ENCODE results near the gene PIERCE2. TPM values are rescaled to one million over a fixed set of nuclear protein-coding genes. Genes with fewer than 3 reads are reported as not detected.
"Not testable (repeated sequence)": the region's sequence is repeated elsewhere in the genome, so short reads cannot be mapped to it uniquely, and the experiment has no call there.

The PIERCE2 gene
- total RNA-seq, 1 experiment from 2014 or later = 3.5 TPM

DNA sequence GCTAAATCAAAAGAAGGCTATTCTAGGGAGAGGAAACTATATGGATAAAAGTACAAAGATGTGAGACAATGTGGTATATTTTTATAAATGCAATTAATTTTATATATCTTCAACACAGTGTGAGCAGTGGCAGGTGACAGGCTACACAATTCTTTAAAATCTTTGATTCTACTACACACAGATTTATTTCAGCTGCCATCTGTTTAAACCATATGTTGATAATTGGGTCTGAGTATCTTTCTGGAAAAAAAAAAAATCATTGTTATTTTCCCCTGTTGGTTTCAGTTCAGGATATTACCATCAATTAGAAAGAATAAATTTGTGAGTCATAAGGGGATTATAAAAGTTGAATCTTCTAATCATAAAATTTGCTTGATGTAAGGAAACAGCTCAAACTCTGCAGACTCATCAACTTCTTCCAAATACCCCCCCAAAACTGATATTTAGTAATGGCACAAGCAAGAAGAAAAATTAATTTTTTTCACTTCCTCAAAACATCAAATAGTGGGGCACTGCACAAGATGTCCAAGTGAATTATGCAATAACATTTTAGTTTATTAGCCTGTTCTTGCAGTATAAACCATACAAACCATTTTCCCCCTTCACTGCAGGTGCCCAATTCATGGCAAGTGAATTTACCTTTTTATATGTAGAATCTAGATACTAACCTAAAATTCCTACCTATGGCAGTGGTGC lies 12.0 kb downstream of the PIERCE2 start:
- intact Hi-C loops (cut with micrococcal nuclease) = no loop called here
- no peak for DNase-seq (ENCODE audit: unreplicated experiment)
- CTCF ChIA-PET = interaction anchor here (1.8 to 3.7 kb wide), 2 partner anchors 15 to 20 kb away, joined by 9 to 22 read pairs; no protein-coding TSS in a partner anchor
- no peaks in the 10 kb centered on the region for H3K4me1 Mint-ChIP-seq (ENCODE audit: insufficient read depth, unreplicated experiment)
- H3K9me3 Mint-ChIP-seq (ENCODE audit: unreplicated experiment) = no peaks in the 10 kb centered on the region
- no peaks in the 10 kb centered on the region for H3K27me3 Mint-ChIP-seq (ENCODE audit: insufficient read depth, unreplicated experiment)
- H3K4me3 Mint-ChIP-seq (ENCODE audit: unreplicated experiment) = no peak overlapping the region
- H3K36me3 Mint-ChIP-seq (ENCODE audit: insufficient read depth, unreplicated experiment) = no peaks in the 10 kb centered on the region
- TF ChIP-seq, protein P1, sequence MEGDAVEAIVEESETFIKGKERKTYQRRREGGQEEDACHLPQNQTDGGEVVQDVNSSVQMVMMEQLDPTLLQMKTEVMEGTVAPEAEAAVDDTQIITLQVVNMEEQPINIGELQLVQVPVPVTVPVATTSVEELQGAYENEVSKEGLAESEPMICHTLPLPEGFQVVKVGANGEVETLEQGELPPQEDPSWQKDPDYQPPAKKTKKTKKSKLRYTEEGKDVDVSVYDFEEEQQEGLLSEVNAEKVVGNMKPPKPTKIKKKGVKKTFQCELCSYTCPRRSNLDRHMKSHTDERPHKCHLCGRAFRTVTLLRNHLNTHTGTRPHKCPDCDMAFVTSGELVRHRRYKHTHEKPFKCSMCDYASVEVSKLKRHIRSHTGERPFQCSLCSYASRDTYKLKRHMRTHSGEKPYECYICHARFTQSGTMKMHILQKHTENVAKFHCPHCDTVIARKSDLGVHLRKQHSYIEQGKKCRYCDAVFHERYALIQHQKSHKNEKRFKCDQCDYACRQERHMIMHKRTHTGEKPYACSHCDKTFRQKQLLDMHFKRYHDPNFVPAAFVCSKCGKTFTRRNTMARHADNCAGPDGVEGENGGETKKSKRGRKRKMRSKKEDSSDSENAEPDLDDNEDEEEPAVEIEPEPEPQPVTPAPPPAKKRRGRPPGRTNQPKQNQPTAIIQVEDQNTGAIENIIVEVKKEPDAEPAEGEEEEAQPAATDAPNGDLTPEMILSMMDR (IDR thresholded peaks at IDR 0.05; ENCODE audit: unreplicated experiment) = no peak
- POLR2A ChIA-PET = interaction anchor here (0.7 kb wide), 1 partner anchor 12 kb away, joined by 3 read pairs; the partner anchor contains the start of gene PIERCE2
- no peak overlapping the region for H3K27ac Mint-ChIP-seq (ENCODE audit: low read depth, unreplicated experiment)
- BruUV-seq (replicated peaks) = no TSS peak

DNA sequence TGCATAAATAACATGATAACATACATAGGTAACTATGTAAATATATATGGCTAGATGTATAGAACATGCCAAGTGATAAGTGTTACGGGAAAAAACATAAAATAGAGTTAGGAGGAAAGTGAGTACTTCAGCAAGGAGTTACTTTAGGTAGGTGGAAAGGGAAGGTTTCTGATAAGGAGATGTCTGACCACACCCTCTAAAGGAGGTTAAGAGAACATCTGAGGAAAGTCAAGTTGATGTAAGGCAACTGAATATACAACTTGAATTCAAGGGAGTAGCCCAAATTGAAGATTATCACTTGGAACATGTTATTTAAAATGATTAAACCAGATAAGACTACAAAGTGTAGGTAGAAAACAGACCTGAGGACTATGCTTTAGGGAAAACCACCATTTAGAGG lies 13.8 kb downstream of the PIERCE2 start:
- Mint-ChIP-seq H3K27ac (ENCODE audit: low read depth, unreplicated experiment) (peak overlapping the region; percentile 72), H3K4me3 (ENCODE audit: unreplicated experiment) (no peak overlapping the region), H3K36me3 (ENCODE audit: insufficient read depth, unreplicated experiment) (no peaks in the 10 kb centered on the region), H3K4me1 (ENCODE audit: insufficient read depth, unreplicated experiment) (no peaks in the 10 kb centered on the region), H3K27me3 (ENCODE audit: insufficient read depth, unreplicated experiment) (no peaks in the 10 kb centered on the region), H3K9me3 (ENCODE audit: unreplicated experiment) (no peaks in the 10 kb centered on the region)
- ChIA-PET POLR2A (no interaction called here), CTCF (interaction anchor here (1.0 to 3.7 kb wide), 2 partner anchors 13 to 18 kb away, joined by 10 to 22 read pairs; no protein-coding TSS in a partner anchor)
- intact Hi-C loops (cut with micrococcal nuclease) = no loop called here
- DNase-seq (ENCODE audit: unreplicated experiment) = no peak
- no TSS peak for BruUV-seq (replicated peaks)
- TF ChIP-seq, protein P1 (IDR thresholded peaks at IDR 0.05; ENCODE audit: unreplicated experiment) = no peak

DNA sequence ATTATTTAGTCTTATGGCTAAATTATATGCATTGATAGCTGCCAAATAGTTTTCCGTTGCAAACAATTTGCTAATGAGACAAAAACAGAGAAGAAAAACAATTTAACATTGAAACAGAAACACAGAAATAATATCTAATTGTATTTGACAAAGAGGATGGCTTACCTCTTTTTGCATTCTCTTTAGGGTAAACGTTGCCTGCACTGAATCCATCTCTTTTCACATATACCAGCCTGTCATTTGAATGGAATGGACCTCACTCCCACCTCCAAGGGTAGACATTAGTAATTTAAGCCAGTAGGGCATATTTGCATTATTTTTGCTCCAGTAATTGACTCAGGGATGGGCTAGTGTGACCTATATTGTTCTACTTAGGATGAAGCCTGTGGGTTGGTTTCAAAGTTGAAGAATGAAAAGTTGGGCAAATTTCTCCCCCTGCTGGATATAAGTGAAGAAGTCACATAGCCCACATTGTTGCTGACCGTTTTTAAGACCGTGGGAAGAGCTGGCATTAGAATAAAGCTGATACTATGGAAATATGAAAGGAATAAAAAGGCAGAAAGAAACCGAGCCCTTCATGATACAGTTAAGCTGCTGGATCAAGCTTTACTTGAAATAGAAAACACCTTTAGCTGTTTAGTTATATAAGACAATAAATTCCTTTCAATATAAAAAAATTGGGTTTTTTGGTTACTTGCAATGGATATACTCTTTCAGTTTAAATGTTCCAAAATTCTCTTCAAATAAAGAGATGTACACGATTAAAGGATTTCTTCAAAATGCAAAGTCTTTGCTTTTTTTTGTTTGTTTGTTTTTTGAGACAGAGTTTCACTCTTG lies 26.9 kb downstream of the PIERCE2 start:
- BruUV-seq (replicated peaks) = no TSS peak
- TF ChIP-seq, protein P1 (IDR thresholded peaks at IDR 0.05; ENCODE audit: unreplicated experiment) = peak; percentile 64
- Mint-ChIP-seq H3K36me3 (ENCODE audit: insufficient read depth, unreplicated experiment) (no peaks in the 10 kb centered on the region), H3K27ac (ENCODE audit: low read depth, unreplicated experiment) (no peak overlapping the region), H3K9me3 (ENCODE audit: unreplicated experiment) (no peaks in the 10 kb centered on the region), H3K27me3 (ENCODE audit: insufficient read depth, unreplicated experiment) (no peaks in the 10 kb centered on the region), H3K4me1 (ENCODE audit: insufficient read depth, unreplicated experiment) (no peaks in the 10 kb centered on the region), H3K4me3 (ENCODE audit: unreplicated experiment) (no peak overlapping the region)
- peak; percentile 67 for DNase-seq (ENCODE audit: unreplicated experiment)
- intact Hi-C loops (cut with micrococcal nuclease) = loop anchor here (1.0 to 5.0 kb wide), 4 partner anchors 116 to 1623 kb away; partner anchors contain the start of genes PIGB and PIGBOS1
- ChIA-PET POLR2A (interaction anchor here (1.0 to 3.3 kb wide), 4 partner anchors 27 to 118 kb away, joined by 3 to 11 read pairs (median 4); partner anchors contain the start of genes CCPG1, PIERCE2, PIGB and PIGBOS1), CTCF (interaction anchor here (0.6 to 4.2 kb wide), 28 partner anchors 8 to 223 kb away, joined by 3 to 25 read pairs (median 4); partner anchors contain the start of genes CCPG1, PIERCE2, PIGB and PIGBOS1)

DNA sequence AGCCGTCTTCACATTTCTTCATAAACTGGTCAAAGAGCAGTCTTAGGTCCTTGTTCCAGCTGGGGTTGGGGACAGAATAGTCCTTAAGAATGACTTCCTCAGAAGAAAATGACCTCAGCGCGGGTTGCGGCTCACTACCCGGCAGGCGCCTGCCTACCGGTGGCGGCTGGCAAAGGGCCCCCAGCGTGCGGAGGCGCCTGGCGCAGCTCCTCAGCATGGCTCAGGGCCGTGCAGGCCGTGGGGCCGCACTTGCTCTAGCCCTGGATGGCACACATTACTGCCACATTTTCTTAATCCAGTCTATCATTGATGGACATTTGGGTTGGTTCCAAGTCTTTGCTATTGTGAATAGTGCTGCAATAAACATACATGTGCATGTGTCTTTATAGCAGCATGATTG lies 34.8 kb downstream of the PIERCE2 start:
- H3K27ac Mint-ChIP-seq (ENCODE audit: low read depth, unreplicated experiment); intact Hi-C loops (cut with micrococcal nuclease); H3K4me1 Mint-ChIP-seq (ENCODE audit: insufficient read depth, unreplicated experiment); DNase-seq (ENCODE audit: unreplicated experiment); H3K9me3 Mint-ChIP-seq (ENCODE audit: unreplicated experiment); H3K27me3 Mint-ChIP-seq (ENCODE audit: insufficient read depth, unreplicated experiment); BruUV-seq (replicated peaks); POLR2A ChIA-PET; H3K4me3 Mint-ChIP-seq (ENCODE audit: unreplicated experiment): not testable (repeated sequence)
- CTCF ChIA-PET = interaction anchor here (0.5 to 1.2 kb wide), 2 partner anchors 15 to 25 kb away, joined by 3 read pairs; no protein-coding TSS in a partner anchor
- H3K36me3 Mint-ChIP-seq (ENCODE audit: insufficient read depth, unreplicated experiment) = peaks cover 14% of the 10 kb centered on the region

DNA sequence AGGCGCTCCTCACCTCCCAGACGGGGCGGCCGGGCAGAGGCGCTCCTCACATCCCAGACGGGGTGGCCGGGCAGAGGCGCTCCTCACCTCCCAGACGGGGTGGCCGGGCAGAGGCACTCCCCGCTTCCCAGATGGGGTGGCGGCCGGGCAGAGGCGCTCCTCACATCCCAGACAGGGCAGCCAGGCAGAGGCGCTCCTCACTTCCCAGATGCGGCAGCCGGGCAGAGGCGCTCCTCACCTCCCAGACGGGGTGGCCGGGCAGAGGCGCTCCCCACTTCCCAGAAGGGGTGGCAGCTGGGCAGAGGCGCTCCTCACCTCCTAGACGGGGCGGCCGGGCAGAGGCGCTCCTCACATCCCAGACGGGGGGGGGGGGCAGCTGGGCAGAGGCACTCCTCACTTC lies 37.6 kb downstream of the PIERCE2 start:
- H3K36me3 Mint-ChIP-seq (ENCODE audit: insufficient read depth, unreplicated experiment) = peaks cover 12% of the 10 kb centered on the region
- POLR2A ChIA-PET; BruUV-seq (replicated peaks); H3K27me3 Mint-ChIP-seq (ENCODE audit: insufficient read depth, unreplicated experiment); H3K9me3 Mint-ChIP-seq (ENCODE audit: unreplicated experiment); H3K4me1 Mint-ChIP-seq (ENCODE audit: insufficient read depth, unreplicated experiment); CTCF ChIA-PET; intact Hi-C loops (cut with micrococcal nuclease); H3K27ac Mint-ChIP-seq (ENCODE audit: low read depth, unreplicated experiment); DNase-seq (ENCODE audit: unreplicated experiment); H3K4me3 Mint-ChIP-seq (ENCODE audit: unreplicated experiment): not testable (repeated sequence)

DNA sequence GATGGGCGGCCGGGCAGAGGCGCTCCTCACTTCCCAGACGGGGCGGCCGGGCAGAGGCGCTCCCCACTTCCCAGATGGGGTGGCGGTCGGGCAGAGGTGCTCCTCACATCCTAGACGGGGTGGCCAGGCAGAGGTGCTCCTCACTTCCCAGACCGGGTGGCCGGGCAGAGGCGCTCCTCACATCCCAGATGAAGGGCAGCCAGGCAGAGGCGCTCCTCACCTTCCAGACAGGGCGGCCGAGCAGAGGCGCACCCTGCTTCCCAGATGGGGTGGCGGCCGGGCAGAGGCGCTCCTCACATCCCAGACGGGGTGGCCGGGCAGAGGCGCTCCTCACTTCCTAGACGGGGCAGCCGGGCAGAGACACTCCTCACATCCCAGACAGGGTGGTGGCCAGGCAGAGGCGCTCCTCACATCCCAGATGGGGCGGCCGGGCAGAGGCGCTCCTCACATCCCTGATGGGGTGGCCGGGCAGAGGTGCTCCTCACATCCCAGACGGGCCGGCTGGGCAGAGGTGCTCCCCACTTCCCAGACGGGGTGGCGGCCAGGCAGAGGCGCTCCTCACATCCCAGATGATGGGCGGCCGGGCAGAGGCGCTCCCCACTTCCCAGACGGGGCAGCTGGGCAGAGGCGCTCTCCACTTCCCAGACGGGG lies 38.2 kb downstream of the PIERCE2 start:
- POLR2A ChIA-PET; H3K9me3 Mint-ChIP-seq (ENCODE audit: unreplicated experiment): not testable (repeated sequence)

More for the DNA sequence above, 38.2 kb downstream of the PIERCE2 start:
- H3K4me3 Mint-ChIP-seq (ENCODE audit: unreplicated experiment); DNase-seq (ENCODE audit: unreplicated experiment); CTCF ChIA-PET; H3K27ac Mint-ChIP-seq (ENCODE audit: low read depth, unreplicated experiment); BruUV-seq (replicated peaks); H3K36me3 Mint-ChIP-seq (ENCODE audit: insufficient read depth, unreplicated experiment); H3K27me3 Mint-ChIP-seq (ENCODE audit: insufficient read depth, unreplicated experiment); H3K4me1 Mint-ChIP-seq (ENCODE audit: insufficient read depth, unreplicated experiment); intact Hi-C loops (cut with micrococcal nuclease): not testable (repeated sequence)
